ENCODE results near the gene TMEM203. TPM values are rescaled to one million over a fixed set of nuclear protein-coding genes. Genes with fewer than 3 reads are reported as not detected.
A peak's percentile ranks its signal among the peaks of the same experiment; 100 is the strongest.

Gene TMEM203
- total and polyA plus RNA-seq, 2 of the 13 experiments (the other 11 are each of a cell fraction or from before 2014, with no cell fraction given), result 23.4 to 36.7 TPM

- TF ChIP-seq HINFP (CRISPR knock-in tag; IDR thresholded peaks at IDR 0.05; ENCODE audit: low read depth) (no peak; the same call in 1 of the 2 replicates), CCAR2 (optimal IDR thresholded peaks at IDR 0.05; ENCODE audit: low read depth, low read length) (no peak), KIAA2018 (CRISPR knock-in tag; IDR thresholded peaks at IDR 0.05; ENCODE audit: borderline replicate concordance) (no peak), MED1 (CRISPR knock-in tag; IDR thresholded peaks at IDR 0.05) (peak; percentile 5; the same call in 1 of the 2 replicates), ZNF746 (CRISPR knock-in tag; IDR thresholded peaks at IDR 0.05) (no peak), ZNF567 (CRISPR knock-in tag; IDR thresholded peaks at IDR 0.05; ENCODE audit: borderline replicate concordance) (0 out of 2 replicates have a peak, but pooled peaks have one; percentile 18), MXD3 (CRISPR knock-in tag; IDR thresholded peaks at IDR 0.05) (no peak; the same call in none of the 2 replicates), WIZ (CRISPR knock-in tag; IDR thresholded peaks at IDR 0.05) (0 out of 2 replicates have a peak, but pooled peaks have one; percentile 28), MTF1 (CRISPR knock-in tag; IDR thresholded peaks at IDR 0.05) (no peak), ARID4A (CRISPR knock-in tag; IDR thresholded peaks at IDR 0.05; ENCODE audit: borderline replicate concordance) (peak; percentile 46; the same call in 1 of the 2 replicates), KLF15 (CRISPR knock-in tag; IDR thresholded peaks at IDR 0.05; ENCODE audit: borderline replicate concordance) (no peak)
Observed at GRCh38 chr9:137223078-137223970, 17.9 kb upstream of the TMEM203 start (continued).
